Caco-2 (cell line): ENCODE data around the gene CTDSPL. TPM values are rescaled to one million over a fixed set of nuclear protein-coding genes. Genes with fewer than 3 reads are reported as not detected.

Experiments used
- BruUV-seq: library from RNA; stranded (reverse); fragments of 400-500 nt; replicated peaks from 2 replicates; lab custom pipeline; 2021; lab: Mats Ljungman, UMichigan
- CTCF ChIA-PET: fragments of 300-600 bp; sonication (Branson Sonifier 250); formaldehyde crosslinking; loops from one replicate; lab custom pipeline; 2022; ENCODE audit warnings: antibody characterized with exemption; lab: Charles Lee
- POLR2A ChIA-PET: fragments of 300-600 bp; sonication (Branson Sonifier 250); formaldehyde crosslinking; loops from one replicate; lab custom pipeline; 2022; ENCODE audit warnings: antibody characterized with exemption; lab: Charles Lee
- DNase-seq, 2 experiments: peaks; one replicate each; pipeline versions ENCODE4 v3.0.0 to v3.0.0-alpha.2; 2020 to 2022
- H3K27me3 ChIP-seq: replicated peaks from 2 replicates; pipeline ENCODE4 v1.6.0; 2011; ENCODE audit warnings: low read length; ENCODE audit not compliant: control insufficient read depth, insufficient read depth
- H3K36me3 ChIP-seq: 2 replicates; pipeline ENCODE4 v1.5.1; 2011; ENCODE audit warnings: low read length; ENCODE audit not compliant: control insufficient read depth, insufficient read depth
- H3K4me1 ChIP-seq: fragments of 250-450 bp; sonication (Bioruptor Pico); 2 replicates; pipeline ENCODE4 v1.5.1; 2020; ENCODE audit warnings: mild to moderate bottlenecking
- H3K4me3 ChIP-seq: 2 replicates; pipeline ENCODE4 v1.5.1; 2011; ENCODE audit warnings: low read depth, mild to moderate bottlenecking, control low read depth, low read length
- H3K9me3 ChIP-seq: fragments of 250-450 bp; sonication (Bioruptor Pico); 2 replicates; pipeline ENCODE4 v1.5.1; 2020; ENCODE audit warnings: mild to moderate bottlenecking, moderate library complexity
- H3K27ac Mint-ChIP-seq: one replicate; pipeline ENCODE4 v1.8.0; 2022; ENCODE audit warnings: mixed read lengths; ENCODE audit not compliant: unreplicated experiment
- H3K27me3 Mint-ChIP-seq: one replicate; pipeline ENCODE4 v1.8.0; 2022; ENCODE audit warnings: mixed read lengths; ENCODE audit not compliant: insufficient read depth, unreplicated experiment
- H3K36me3 Mint-ChIP-seq: one replicate; pipeline ENCODE4 v1.8.0; 2022; ENCODE audit warnings: mild to moderate bottlenecking, mixed read lengths; ENCODE audit not compliant: insufficient read depth, unreplicated experiment
- H3K4me1 Mint-ChIP-seq: one replicate; pipeline ENCODE4 v1.8.0; 2022; ENCODE audit warnings: low read depth, mixed read lengths; ENCODE audit not compliant: unreplicated experiment
- H3K4me3 Mint-ChIP-seq: one replicate; pipeline ENCODE4 v1.8.0; 2022; ENCODE audit warnings: mild to moderate bottlenecking, moderate library complexity, mixed read lengths; ENCODE audit not compliant: unreplicated experiment
- H3K9me3 Mint-ChIP-seq: one replicate; pipeline ENCODE4 v1.8.0; 2022; ENCODE audit warnings: mixed read lengths; ENCODE audit not compliant: unreplicated experiment
- CTCF ChIP-seq, 2 experiments: fragments of 200-600 bp in 1 of 2; IDR thresholded peaks; 1 replicate in 1 of 2; 2 replicates in 1 of 2; pipeline versions ENCODE4 v1.5.1 to v1.8.0; 2011 to 2022; ENCODE audit warnings: antibody characterized with exemption in 1 of 2, control low read depth in 1 of 2, inconsistent platforms in 1 of 2, low read depth in 1 of 2, low read length in 1 of 2, mild to moderate bottlenecking in 1 of 2, moderate library complexity in 1 of 2; ENCODE audit not compliant: insufficient read depth in 1 of 2, severe bottlenecking in 1 of 2, unreplicated experiment in 1 of 2
- intact Hi-C: fragments of 100-400 bp; cut with micrococcal nuclease; formaldehyde crosslinking; loops from one replicate; pipeline ENCODE4 v1.10.0; 2022; ENCODE audit not compliant: unreplicated experiment
- total RNA-seq: library from RNA; stranded (reverse); gene quantifications from 2 replicates; pipeline ENCODE4 v1.2.3, GENCODE V29; 2022

The CTDSPL gene
- total RNA-seq, 1 experiment from 2014 or later = 60.9 TPM

GRCh38 chr3:37867144-37867543 lies 5.5 kb downstream of the CTDSPL start:
- Mint-ChIP-seq H3K27ac (no peak overlapping the region), H3K4me1 (peaks cover 27% of the 10 kb centered on the region), H3K36me3 (peaks cover 6% of the 10 kb centered on the region), H3K9me3 (peaks cover 11% of the 10 kb centered on the region), H3K4me3 (no peak overlapping the region), H3K27me3 (no peaks in the 10 kb centered on the region)
- no peak for TF ChIP-seq CTCF (IDR thresholded peaks at IDR 0.05; ENCODE audit: insufficient read depth in 1 of 2, low read depth in 1 of 2, low read length in 1 of 2, severe bottlenecking in 1 of 2, unreplicated experiment in 1 of 2)
- ChIA-PET POLR2A (no interaction called here), CTCF (no interaction called here)
- Histone ChIP-seq H3K36me3 (no peaks in the 10 kb centered on the region), H3K4me3 (no peak overlapping the region), H3K27me3 (no peaks in the 10 kb centered on the region), H3K9me3 (peaks cover 13% of the 10 kb centered on the region; the same call in 1 of the 2 replicates), H3K4me1 (peaks cover 35% of the 10 kb centered on the region)
- no TSS peak for BruUV-seq
- intact Hi-C loops = no loop called here
- no peak for DNase-seq

- ChIA-PET CTCF (no interaction called here), POLR2A (no interaction called here)
- Mint-ChIP-seq H3K27ac (no peak overlapping the region), H3K4me3 (no peak overlapping the region), H3K9me3 (peaks cover 11% of the 10 kb centered on the region), H3K36me3 (peaks cover 10% of the 10 kb centered on the region), H3K27me3 (no peaks in the 10 kb centered on the region), H3K4me1 (no peaks in the 10 kb centered on the region)
- intact Hi-C loops = no loop called here
- no TSS peak for BruUV-seq
- no peak for TF ChIP-seq CTCF (IDR thresholded peaks at IDR 0.05; ENCODE audit: insufficient read depth in 1 of 2, low read depth in 1 of 2, low read length in 1 of 2, severe bottlenecking in 1 of 2, unreplicated experiment in 1 of 2)
- H3K36me3 ChIP-seq = no peaks in the 10 kb centered on the region
- no peaks in the 10 kb centered on the region for H3K27me3 ChIP-seq
- DNase-seq = no peak
- peaks cover 19% of the 10 kb centered on the region; the same call in 1 of the 2 replicates for H3K9me3 ChIP-seq
- no peak overlapping the region for H3K4me3 ChIP-seq
- no peaks in the 10 kb centered on the region for H3K4me1 ChIP-seq
These were observed 10.2 kb downstream of the CTDSPL start for GRCh38 chr3:37871858-37872257.

- TF ChIP-seq CTCF (IDR thresholded peaks at IDR 0.05; ENCODE audit: insufficient read depth in 1 of 2, low read depth in 1 of 2, low read length in 1 of 2, severe bottlenecking in 1 of 2, unreplicated experiment in 1 of 2) = no peak
- no peaks in the 10 kb centered on the region for H3K4me1 ChIP-seq
- intact Hi-C loops = no loop called here
- Mint-ChIP-seq H3K9me3 (peaks cover 11% of the 10 kb centered on the region), H3K36me3 (peaks cover 10% of the 10 kb centered on the region), H3K4me3 (no peak overlapping the region), H3K4me1 (no peaks in the 10 kb centered on the region), H3K27ac (no peak overlapping the region), H3K27me3 (no peaks in the 10 kb centered on the region)
- DNase-seq = no peak
- H3K36me3 ChIP-seq = no peaks in the 10 kb centered on the region
- no peak overlapping the region for H3K4me3 ChIP-seq
- CTCF ChIA-PET = no interaction called here
- H3K27me3 ChIP-seq = no peaks in the 10 kb centered on the region
- no TSS peak for BruUV-seq
- peaks cover 19% of the 10 kb centered on the region; the same call in 1 of the 2 replicates for H3K9me3 ChIP-seq
- POLR2A ChIA-PET = no interaction called here
These were observed 10.9 kb downstream of the CTDSPL start for GRCh38 chr3:37872413-37873160.
